Measurements from ENCODE around the gene KRT76.
"Not testable (repeated sequence)": the region's sequence is repeated elsewhere in the genome, so short reads cannot be mapped to it uniquely, and the experiment has no call there.

KRT76 gene

DNA sequence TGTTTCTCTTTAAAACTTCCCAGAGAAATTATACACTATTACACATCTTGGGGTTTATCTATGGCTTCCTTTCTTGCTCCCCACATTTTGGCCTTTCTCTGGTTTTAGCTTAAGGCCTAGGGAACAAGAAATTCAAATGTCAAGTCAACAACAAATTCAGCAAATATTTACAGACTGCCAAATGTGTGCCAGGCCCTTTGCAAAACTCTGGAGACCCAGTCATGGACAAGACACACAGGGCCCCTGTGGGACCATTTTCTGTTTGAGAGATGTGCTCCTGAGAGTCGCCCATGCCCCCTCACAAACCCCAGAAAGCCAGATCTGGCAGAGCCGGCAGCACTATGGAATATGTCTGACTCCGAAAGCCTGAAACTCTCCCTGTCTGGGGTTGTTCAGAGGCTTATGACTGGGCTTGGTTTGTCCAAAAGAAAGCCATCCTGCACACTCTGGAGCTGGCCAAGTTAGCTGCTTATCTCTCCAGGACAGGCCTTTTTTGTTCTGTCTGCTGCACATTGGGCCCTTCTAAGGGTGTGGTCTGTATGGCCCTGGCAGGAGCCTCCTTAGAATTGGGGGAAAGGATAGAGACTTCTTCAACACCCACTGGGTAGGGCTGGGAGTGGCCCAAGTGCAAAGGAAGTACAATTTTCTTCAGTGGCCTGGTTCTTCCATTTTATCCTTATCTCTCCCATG lies 19.8 kb upstream of the KRT76 start:
- no peak for DNase-seq

DNA sequence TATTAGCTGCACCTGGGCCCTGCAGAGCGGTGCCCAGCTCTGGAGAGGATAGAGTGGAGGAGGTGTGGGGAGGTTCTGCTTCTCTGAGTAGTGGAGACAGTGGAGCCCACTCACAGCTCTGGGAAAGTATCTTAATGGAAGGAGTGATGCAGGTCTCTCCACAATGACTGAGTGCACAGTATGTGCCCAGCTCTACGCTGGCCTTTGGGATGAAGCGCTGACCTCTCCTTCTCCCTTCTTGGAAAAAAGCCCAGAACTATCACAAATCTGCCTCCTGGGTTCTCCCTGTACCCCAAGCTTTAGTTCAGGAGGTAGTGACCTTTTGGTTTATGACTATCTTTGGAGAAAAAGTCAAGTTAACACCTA lies 19.3 kb upstream of the KRT76 start:
- DNase-seq = no peak

DNA sequence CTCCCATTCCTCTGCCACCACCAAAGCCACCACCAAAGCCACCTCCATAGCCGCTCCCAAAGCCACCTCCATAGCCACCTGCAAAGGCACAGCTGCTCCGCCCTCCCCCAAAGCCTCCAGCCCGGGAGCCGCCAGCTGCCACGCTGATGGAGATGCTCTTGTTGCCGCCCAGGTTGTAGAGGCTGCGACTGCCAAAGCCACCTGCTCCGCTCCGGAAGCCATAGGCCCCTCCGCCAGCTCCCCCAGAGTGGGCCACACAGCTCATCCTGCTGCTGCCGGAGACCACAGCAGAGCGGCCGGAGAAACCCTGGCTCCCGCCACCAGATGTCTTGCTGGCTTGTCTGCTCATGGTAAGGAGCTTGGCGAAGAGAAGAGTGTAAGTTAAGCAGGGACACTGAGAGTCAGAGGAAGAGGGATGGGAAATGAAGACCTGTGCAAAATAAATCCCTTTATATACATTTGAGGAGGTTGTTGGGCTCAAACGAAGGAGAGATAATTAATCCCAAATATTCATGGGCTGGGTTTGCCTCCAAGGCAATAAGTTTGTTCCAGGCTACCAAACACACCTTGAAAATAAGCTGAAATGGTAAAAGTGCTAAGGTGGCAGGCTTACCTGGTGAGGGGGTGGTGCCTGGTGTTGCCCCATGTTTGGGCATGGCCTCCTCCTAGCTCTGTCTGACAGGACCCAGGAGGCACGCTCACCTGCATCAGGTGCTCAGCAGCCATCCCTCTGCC lies 18.7 kb upstream of the KRT76 start, which contains the start of gene KRT3:
TSS of gene KRT3 (minus strand) at position 424 of the 735 bp plus-strand sequence. CDS start at position 349, 75 bp downstream.
- no peak for DNase-seq

DNA sequence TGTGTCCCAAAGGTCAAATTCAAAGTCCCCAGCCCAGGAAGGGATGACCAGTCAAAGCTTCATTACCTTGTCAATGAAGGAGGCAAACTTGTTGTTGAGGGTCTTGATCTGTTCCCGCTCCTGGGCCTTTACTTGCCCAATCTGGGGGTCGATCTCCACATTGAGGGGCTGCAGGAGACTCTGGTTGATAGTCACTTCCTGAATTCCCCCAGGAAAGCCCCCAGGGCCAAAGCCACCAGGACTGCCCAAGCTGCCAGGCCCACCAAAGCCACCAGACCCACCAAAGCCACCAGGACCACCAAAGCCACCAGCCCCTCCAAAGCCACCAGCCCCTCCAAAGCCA lies 18.2 kb upstream of the KRT76 start:
- not testable (repeated sequence) for DNase-seq

DNA sequence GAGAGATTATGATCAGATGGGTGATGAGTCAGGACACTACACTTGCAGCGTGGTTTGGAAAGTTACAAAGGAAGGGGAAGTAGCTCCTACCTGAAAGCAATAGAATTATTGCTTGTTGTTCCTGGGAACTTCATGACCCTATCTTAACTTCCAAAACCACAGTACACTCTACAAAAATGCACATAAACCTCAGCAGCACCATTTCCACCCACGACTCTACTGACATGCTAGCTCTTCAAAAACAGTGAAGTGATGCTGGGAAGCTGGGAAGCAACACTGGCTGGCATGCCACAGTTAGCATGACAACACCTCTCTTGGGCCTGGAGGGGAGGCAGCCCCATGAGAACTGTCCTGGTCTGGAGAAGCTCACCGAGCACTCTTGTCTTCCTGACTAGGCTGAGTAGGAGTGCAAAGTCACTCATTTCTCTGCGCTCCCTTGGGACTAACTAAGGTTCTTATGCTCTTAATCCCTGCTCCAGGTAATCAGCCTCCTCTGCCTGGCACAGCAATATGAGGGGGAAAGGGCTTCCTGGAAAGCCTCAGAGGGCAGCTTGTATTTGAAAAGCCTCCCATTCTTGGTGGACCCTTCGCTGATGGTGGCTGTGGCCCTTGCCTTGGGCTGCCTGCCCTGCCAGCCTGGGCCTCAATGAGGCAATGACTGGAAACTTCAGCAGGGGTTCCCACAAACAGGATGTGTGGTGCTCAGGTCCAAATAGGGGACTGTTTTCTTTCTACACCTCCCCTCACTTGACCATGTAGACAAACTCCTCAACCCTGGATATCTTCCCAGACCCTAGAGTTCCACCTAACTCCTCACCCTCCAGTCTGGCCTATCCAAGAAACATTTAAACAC lies 17.6 kb upstream of the KRT76 start:
- DNase-seq = no peak

DNA sequence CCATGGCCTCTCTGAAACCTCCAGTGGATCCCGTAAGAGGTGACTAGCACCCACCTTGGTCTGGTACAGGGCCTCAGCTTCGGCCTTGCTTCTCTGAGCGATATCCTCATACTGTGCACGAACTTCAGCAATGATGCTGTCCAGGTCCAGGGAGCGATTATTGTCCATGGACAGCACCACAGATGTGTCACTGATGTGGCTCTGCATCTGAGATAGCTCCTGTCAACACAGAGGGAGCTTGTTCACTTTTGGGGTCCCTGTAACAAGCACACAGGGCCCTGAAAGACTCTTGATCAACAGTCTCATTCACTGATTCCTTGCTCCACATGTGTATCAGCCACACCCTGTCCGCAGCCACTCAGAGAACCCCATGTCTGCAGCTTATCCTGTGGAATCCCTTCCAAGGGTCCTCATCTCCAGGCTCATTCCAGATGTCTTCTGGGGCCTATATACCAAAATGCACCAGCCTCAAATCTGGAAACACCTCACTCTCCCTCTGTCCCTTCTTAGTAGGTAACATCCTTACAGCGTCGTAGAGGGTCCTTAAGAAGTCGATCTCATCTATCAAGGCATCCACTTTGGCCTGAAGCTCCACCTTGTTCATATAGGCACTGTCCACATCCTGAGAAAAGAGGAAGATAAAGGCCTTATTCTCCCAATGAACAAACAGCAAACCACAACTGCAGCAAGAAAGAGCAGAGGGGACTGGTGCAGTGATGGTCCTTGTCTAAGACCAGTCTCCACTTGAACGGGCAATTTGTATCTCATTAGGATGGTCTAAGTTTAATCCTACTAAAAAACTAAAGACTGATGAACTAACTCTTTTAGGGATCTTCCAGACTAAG lies 15.3 kb upstream of the KRT76 start:
- no peak for DNase-seq

DNA sequence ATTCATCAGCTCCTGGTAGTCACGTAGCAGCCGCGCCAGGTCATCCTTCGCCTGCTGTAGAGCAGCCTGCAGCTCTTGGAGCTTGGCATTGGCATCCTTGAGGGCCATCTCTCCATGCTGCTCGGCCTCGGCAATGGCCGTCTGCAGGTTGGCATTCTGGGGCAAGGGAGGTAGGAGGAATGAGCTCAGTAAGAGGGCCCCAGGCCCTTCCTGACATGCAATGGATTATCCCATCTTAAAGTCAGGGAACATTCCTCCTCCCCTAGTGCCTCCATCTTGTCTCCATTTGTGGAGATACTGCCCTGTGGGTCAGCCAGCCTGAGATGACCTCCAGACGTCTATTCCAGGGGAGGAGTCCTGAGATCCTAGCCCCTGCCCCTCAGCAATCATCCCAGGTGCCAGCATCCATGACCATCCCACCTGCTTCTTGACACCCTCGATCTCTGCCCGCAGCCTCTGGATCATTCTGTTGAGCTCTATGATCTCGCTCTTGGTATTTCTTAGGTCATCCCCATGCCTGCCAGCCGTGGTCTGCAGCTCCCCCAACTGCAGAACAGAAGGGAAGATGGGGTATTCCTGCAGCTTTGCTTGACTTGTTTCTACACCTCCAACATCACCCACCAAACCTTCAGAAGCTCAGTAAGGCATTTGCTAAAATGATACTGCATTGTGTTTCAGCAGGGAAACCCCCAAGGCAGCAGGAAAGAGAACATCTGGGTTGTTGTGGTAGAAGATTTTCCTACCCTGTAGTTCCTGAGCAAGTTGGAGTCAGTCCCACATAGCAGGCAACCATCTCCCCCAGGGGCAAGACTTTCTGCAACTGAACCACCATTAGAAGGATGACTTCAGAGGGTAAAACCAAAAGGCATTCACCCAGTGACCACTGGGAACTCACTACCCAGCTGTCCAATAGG lies 14.4 kb upstream of the KRT76 start:
- no peak for DNase-seq

DNA sequence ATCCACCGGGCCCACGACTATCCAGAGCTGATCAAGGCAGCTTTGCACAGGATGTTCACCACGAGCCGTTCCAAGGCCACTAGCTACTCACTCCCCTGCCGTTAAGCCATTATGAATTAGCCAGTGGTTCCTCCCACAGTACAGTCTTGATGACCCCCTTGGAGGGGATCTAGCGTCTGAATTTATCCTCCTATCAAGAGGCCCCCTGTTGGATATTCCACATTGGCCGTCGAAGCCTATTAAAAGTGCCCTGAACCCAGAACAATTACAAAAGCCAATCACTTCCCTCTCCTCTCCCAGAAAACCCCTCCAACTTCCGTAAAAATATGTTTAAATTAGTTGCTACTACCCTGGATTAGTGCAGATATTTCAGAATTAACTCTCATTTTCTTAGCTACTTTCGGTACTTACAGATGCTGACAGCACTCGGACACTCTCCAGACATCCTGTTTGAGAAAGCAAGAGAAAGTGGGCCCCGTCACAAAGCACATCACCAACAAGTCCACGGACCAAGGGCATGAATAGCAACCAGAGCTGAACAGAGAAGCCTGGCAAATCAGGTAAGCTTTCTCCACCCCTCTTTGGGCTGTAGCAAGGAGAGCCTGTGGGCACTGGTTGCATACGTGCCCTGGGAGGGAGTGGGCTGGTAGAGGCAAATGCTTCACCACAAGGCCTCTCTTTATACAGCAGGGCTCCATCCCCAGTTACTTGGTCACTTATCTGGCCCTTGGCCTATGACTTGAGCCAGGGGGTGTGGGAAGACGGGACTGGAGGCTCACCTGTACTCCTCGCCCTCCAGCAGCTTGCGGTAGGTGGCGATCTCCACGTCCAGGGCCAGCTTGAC lies 13.5 kb upstream of the KRT76 start:
- DNase-seq = no peak

DNA sequence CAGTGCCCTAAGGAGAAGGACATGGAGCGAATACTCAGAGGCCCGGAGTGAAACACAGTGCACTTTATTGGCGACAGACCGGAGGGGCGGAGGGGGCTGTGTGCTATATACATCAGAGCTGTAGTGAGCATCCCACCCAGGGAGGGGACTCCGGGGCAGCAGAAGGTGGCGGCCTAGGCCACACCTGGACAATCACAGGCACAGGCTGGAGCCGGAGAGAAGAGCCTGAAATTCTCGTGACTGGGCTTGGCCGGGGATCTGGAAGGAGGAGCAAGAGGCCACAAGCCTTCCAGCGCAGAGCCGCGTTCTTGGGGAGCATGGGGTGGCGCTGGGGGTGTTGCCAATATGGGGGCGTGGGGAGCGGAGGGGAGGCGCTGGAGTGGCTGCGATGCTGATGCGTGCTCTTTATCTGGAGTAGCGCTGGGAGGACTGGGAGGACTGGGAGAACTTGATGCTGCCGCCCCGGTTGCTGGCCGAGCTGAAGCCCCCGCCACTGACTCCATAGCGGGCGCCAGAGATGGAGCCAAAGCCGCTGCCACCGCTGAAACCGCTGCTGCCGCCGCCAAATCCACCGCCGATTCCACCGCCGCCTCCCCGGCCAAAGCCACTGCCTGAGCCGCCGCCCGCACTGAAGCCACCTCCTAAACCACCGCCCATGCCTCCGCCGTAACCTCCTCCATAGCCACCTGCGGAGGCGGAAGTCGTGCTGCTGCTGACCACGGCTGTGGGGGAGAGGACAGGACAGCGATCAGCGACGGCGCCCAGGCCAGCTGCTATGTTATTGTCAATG lies 12.7 kb upstream of the KRT76 start:
- no peak for DNase-seq

DNA sequence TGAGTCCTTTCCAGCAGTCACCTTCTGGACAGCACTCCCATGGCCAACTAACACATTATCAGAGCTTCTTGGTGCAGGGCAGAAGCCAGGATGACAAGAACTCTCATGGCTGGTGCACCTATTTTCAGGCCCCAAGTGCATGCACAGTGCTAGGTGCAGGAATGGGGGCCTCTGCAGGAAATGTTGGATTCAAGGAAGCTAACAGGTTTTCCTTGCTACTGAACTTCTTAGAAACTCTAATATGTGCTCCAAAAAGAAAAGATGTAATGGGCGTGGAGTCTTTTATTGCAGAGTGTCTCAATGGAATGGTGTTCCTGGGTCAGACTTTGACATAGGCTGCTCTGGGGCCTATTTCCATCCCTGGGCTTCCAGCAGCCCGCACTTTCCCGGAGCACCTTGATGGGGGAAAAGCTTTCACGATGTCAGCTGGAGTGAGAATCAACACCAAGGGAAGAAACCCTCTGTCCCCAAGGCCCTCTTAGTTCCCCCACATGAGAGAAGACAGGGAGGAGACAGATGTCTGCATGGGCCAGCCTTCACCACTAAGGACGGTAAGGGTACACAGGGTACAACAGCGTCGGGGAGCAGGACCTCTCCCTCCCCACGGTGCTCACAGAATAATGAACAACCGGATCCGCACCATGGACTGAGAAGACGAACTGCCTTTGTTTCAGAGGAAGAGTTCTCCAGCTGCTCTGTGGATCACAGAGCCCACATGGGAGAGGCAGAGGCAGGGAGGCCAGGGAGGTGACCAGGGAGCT lies 11.9 kb upstream of the KRT76 start:
- DNase-seq = no peak

DNA sequence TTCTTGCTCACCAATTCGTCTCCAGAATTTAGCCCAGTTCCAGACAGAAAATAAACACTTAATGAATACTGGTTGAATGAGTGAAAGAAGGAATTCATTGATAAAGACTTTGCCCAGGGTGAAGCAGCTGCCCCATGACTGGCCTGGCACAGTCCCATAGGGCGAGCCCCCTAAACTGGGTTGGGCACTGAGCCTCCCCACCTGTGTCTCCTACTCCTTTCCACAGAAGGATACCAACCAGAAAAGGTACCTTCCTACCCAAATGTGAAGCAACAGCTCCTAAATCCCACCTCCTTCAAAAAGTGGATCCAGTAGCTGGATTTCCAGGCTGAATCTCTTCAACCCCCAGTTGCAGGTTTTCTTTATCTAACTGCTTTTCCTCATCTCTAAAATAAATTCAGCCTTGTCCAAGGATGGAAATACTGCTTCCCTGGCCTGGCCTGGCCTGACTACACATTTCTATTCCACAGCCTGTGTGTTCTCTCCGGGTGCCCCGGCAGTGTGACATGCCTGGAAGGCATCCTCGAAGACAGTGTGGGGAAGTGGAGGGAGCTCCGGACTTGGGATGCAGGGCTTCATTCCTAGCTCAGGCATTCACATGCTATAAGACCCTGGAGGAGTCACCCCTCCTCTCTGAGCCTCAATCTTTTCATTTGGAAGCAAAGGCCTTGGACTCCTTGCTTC lies 11.2 kb upstream of the KRT76 start:
- no peak for DNase-seq

DNA sequence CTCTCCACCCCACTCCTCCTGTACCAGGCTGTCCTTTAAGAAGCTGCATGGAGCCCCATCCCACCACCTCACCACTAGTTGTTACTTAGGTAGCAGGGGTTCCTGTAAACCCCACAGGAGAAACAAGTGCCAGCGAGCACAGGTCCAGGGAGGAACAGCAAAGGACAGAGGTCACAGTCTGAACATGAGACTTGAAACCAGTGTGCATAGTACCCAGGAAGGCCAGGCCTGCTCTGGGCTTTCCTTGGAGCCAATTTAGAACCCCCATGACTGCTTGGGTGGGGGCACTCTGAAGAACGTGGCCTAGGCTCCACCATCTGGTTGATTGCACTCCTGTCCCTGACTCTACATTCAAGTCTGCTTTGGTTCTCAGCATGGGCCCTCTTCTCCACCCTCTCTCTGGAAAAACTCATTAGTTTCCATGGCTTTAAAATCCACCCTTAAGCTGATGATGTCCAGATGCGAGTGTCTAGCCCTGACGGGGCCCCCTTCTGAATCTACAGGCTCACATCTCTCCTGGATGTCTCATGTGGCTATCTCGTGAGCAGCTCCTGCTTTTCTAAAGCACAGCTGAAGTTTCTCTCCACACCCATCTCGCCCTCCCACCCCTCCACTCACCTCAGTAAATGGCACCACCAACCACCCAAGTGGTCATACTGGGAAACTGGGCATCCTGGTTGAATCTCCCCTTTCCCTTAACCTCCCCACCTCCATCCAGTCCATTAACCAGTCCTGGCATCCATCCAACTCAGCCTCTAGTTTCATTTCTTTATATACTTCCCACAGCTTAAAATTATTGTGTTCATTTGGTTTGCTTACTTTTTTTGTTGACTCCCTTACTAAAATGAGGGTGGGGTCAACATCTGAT lies 10.4 kb upstream of the KRT76 start:
- DNase-seq = no peak

DNA sequence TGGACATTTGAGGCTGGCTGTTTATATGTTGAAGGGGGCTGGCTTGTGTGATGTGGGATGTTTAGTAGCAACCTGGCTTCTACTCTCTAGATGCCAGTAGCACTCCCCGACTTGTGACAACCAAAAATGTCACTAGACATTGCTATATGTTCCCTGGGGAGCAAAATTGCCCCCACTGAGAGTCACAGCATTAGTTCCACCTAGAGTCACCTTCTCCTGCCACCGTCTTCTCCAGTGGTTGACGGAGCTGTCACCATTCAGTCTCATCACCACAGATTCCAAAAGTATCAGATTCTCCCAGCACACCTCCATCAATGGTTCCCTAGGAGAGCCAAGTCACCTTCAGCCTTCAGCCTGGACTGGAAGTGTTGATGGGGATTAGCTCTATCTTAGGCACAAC lies 7.8 kb upstream of the KRT76 start:
- no peak for DNase-seq

DNA sequence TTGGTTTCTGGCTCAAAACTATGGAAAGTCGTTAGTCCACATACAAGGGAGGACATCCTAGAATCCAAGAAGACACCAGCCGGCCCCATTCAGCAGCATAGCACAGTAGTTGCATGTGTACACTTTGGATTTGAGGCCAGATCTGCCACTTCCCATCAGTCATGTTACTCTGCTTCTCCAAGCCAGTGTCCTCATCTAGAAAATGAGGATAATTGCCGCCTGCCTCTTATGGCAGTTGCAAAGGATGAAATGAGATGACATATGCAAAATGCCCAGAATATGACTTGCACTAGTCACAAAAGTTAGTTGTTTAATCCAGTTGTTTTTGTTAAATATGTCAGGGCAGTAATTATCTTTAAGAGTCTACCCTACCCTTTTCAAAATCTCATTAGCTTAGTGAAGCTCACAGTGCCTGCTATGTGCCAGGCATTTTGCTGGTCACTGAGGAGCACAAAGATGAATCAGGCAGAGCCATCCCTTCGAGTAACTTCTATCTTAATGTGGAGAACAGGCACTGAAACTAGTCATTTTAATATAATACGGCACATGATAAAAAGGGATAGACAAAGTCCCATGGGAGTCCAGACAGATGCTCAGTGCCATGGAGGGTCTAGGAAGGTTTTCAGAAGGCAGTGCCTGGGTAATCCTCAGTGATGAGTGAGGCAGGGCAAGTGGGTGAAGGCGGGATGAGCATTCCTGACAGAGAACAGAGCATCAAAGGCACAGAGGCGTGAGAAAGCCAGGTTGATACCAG lies 6.6 kb upstream of the KRT76 start:
- DNase-seq = no peak

DNA sequence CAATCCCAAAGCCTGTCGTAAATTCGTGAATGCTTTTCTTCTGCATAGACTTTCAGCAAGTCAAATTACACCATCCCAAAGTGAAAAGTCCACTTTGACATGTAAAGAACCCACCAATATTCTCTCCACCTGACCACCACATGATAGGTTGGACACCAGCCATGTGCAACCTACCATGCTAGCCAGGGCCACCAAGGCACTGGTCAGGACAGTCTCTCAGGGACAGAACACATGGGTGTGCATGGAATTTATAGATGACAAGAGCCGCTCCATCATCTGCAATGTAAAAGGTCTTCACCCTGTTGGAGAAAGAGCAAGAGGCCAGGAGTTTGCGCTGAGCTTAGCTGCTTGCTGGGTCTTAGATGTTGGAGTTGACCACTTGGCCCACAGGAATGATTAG lies 5.4 kb upstream of the KRT76 start:
- DNase-seq = no peak

DNA sequence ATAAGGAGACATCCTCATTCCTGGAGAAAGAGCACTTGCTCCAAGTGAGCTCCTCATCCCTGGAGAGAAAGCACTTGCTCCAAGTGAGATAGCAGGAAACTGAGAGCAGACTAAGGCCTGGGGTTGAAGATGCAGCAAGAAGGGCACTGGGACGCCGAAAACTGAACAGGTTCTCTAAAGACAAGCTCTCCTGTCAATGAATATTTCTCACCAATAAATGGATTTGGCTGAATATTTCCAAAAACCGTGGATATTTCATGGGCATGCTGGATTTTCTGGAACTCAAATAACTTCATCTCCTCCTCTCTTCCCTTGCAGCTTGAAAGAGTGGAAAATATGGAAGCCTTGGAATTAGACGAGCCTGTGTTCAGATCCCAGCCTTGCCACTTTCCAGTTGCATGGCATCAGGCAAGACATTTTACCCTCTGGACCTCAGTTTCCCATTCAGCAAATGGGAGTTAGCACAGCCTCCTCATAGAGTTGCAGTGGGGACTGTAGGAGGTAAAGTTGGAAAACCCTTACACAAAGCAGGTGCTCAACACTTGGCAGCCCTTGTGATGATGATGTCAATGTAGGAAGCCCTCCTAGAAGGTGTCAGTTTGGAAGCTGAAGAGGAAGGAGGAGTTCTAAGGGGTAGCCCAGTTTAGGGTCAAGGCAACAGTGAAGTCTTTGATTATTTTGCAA lies 4.4 kb upstream of the KRT76 start:
- no peak for DNase-seq

All from femur (tissue), 1 donor.